Measurements from ENCODE around the gene NRTN. TPM values are rescaled to one million over a fixed set of nuclear protein-coding genes. Genes with fewer than 3 reads are reported as not detected.
A peak's percentile ranks its signal among the peaks of the same experiment; 100 is the strongest.

NRTN gene, protein sequence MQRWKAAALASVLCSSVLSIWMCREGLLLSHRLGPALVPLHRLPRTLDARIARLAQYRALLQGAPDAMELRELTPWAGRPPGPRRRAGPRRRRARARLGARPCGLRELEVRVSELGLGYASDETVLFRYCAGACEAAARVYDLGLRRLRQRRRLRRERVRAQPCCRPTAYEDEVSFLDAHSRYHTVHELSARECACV
- 4.4 TPM for polyA plus RNA-seq (2013, experiment 1 of 2)
- polyA plus RNA-seq (2013, experiment 2 of 2): 3.9 TPM

DNA sequence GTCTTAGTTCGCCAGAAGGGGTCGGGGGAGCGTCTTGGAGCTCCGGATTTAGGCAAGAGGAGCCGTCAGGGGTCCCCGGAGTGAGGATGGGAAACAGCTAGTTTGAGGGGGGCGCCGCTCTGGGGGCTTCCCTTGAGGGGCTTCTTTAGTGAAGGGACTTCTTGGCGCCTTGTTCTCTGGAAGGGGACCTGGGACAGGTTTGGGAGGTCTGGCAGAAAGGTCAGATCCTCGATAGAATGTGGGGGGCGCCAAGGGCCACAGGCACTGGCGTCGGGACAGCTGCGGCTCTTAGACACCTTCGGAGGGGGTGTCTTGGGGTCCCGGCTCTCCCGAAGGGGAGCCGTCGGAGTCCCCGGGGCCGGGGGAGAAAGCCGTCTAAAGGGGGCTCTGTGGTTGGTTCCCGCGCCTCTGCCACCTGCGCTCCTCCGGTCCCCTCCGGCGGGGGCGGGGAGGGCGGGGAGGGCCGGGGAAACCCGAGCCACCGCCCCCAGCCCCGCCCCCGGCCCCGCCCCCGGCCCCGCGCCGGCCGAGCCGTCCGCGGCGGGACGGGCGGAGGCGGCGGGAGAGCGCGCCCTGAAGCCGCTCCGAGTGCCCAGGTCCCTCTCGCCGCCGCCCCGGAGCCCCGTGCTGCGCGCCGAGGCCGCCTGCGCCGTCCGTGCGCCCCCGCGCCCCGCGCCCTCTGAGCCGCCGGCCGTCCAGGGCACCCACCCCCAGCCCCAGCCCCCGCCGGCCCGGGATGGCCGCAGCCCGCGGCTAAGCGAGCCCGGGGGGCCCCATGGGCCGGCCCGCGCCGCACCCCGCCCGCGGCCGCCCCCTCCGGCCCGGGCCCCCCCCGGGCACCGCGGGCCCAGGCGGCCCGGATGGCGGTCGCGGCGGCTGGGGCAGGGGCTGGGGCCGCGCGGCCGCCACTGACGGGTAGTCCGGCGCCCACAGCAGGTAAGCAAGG, at the start of gene NRTN:
Gene NRTN (plus strand): TSS at position 552 of the 946 bp plus-strand sequence. CDS start 19,099 bp downstream, outside the sequence.
- Histone ChIP-seq H4K5ac (ENCODE audit: low read length) (no peak within 1 kb of the TSS), H3K4ac (ENCODE audit: low read depth, low read length) (no peak within 1 kb of the TSS), H3K56ac (ENCODE audit: low read length) (peak within 1 kb of the TSS; percentile 56), H3K4me2 (ENCODE audit: low read length) (peak within 1 kb of the TSS; percentile 52), H3K4me1 (ENCODE audit: control insufficient read depth, low read depth, low read length) (peaks cover 2% of the 10 kb centered on the region), H3K18ac (ENCODE audit: low read length) (no peak within 1 kb of the TSS), H2BK5ac (ENCODE audit: low read length) (no peak within 1 kb of the TSS), H2BK120ac (ENCODE audit: low read depth, low read length) (no peak within 1 kb of the TSS), H2AK5ac (ENCODE audit: low read length) (no peak within 1 kb of the TSS), H3K36me3 (ENCODE audit: control insufficient read depth, insufficient read depth, low read length) (no peaks in the 10 kb centered on the region), H2BK15ac (replicated peaks; ENCODE audit: low read depth) (no peak within 1 kb of the TSS), H3K27ac (ENCODE audit: low read depth, low read length) (no peak within 1 kb of the TSS), H3K9ac (ENCODE audit: low read length) (peak within 1 kb of the TSS; percentile 48), H3K79me2 (ENCODE audit: control insufficient read depth, insufficient read depth, low read length) (no peaks in the 10 kb centered on the region), H3K23ac (ENCODE audit: low read length) (no peak within 1 kb of the TSS), H3K4me3 (ENCODE audit: low read length) (no peak within 1 kb of the TSS), H3K79me1 (ENCODE audit: low read length) (no peaks in the 10 kb centered on the region), H3K27me3 (ENCODE audit: insufficient read depth, low read length, poor library complexity) (no peaks in the 10 kb centered on the region), H4K8ac (ENCODE audit: low read depth, low read length) (no peak within 1 kb of the TSS)
- WGBS (ENCODE audit: extremely low coverage, insufficient coverage, low lambda C conversion rate): no CpG with 5 or more reads among the region's 107 CpGs
- DNase-seq: peak; percentile 53

DNA sequence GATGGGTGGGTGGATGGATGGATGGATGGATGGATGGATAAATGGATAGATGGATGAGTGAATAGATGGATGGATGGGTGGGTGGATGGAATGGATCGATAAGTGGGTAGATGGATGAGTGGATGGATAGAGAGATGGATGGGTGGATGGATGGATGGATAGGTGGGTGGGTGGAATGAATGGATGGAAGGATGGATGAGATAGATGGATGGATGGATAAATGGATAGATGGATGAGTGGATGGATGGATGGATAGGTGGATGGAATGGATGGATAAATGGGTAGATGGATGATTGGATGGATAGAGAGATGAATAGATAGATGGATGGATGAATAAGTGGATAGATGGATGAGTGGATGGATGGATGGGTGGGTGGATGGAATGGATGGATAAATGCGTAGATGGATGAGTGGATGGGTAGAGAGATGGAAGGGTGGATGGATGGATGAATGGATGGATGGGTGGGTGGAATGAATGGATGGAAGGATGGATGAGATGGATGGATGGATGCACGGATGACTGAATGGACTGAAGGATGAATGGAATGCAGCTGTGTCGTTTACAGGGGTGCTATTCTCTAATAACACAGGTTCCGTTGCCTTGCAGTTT, 42.2 kb upstream of the NRTN start:
- no peak overlapping the region for H3K4ac ChIP-seq (ENCODE audit: low read depth, low read length)
- no peak overlapping the region for H3K9ac ChIP-seq (ENCODE audit: low read length)
- H4K5ac ChIP-seq (ENCODE audit: low read length): no peak overlapping the region
- H3K4me1 ChIP-seq (ENCODE audit: control insufficient read depth, low read depth, low read length): no peaks in the 10 kb centered on the region
- H4K8ac ChIP-seq (ENCODE audit: low read depth, low read length): no peak overlapping the region
- H3K36me3 ChIP-seq (ENCODE audit: control insufficient read depth, insufficient read depth, low read length): no peaks in the 10 kb centered on the region
- H3K4me3 ChIP-seq (ENCODE audit: low read length): no peak overlapping the region
- H3K79me2 ChIP-seq (ENCODE audit: control insufficient read depth, insufficient read depth, low read length): no peaks in the 10 kb centered on the region
- H3K27me3 ChIP-seq (ENCODE audit: insufficient read depth, low read length, poor library complexity): no peaks in the 10 kb centered on the region
- no peak overlapping the region for H2AK5ac ChIP-seq (ENCODE audit: low read length)
- H2BK15ac ChIP-seq (replicated peaks; ENCODE audit: low read depth): no peak overlapping the region
- no peaks in the 10 kb centered on the region for H3K79me1 ChIP-seq (ENCODE audit: low read length)
- no peak overlapping the region for H3K27ac ChIP-seq (ENCODE audit: low read depth, low read length)
- H3K18ac ChIP-seq (ENCODE audit: low read length): no peak overlapping the region
- no peak overlapping the region for H3K23ac ChIP-seq (ENCODE audit: low read length)
- no peak overlapping the region for H2BK120ac ChIP-seq (ENCODE audit: low read depth, low read length)
- no peak overlapping the region for H3K56ac ChIP-seq (ENCODE audit: low read length)
- WGBS (ENCODE audit: extremely low coverage, insufficient coverage, low lambda C conversion rate): 100% methylated on average over 2 of the region's 5 CpGs
- H2BK5ac ChIP-seq (ENCODE audit: low read length): no peak overlapping the region
- H3K4me2 ChIP-seq (ENCODE audit: low read length): no peak overlapping the region
- no peak for DNase-seq

DNA sequence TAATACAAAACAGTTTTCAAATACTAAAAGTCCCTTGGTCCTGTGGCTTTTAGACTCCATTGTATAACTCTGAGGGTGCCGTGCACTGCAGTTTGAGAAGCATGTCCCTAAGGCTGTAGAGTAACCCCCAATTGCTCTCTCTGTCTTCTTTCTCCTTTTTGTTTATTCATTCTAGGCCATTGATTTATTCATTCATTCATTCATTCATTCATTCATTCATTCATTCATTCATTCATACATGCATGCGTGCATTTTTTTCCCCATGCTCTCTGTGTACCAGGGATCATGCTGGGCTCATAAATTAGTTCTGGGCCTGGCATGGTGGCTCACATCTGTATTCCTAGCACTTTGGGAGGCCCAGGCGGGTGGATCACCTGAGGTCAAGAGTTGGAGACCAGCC, 39.6 kb upstream of the NRTN start:
- Histone ChIP-seq H3K4me1 (ENCODE audit: control insufficient read depth, low read depth, low read length) (no peaks in the 10 kb centered on the region), H4K5ac (ENCODE audit: low read length) (no peak overlapping the region), H2BK5ac (ENCODE audit: low read length) (no peak overlapping the region), H3K23ac (ENCODE audit: low read length) (no peak overlapping the region), H3K79me1 (ENCODE audit: low read length) (no peaks in the 10 kb centered on the region), H3K4me3 (ENCODE audit: low read length) (no peak overlapping the region), H4K8ac (ENCODE audit: low read depth, low read length) (no peak overlapping the region), H2BK120ac (ENCODE audit: low read depth, low read length) (no peak overlapping the region), H3K18ac (ENCODE audit: low read length) (no peak overlapping the region), H3K27ac (ENCODE audit: low read depth, low read length) (no peak overlapping the region), H3K4me2 (ENCODE audit: low read length) (no peak overlapping the region), H3K4ac (ENCODE audit: low read depth, low read length) (no peak overlapping the region), H3K9ac (ENCODE audit: low read length) (no peak overlapping the region), H3K27me3 (ENCODE audit: insufficient read depth, low read length, poor library complexity) (no peaks in the 10 kb centered on the region), H3K36me3 (ENCODE audit: control insufficient read depth, insufficient read depth, low read length) (no peaks in the 10 kb centered on the region), H3K56ac (ENCODE audit: low read length) (no peak overlapping the region), H2AK5ac (ENCODE audit: low read length) (no peak overlapping the region), H3K79me2 (ENCODE audit: control insufficient read depth, insufficient read depth, low read length) (no peaks in the 10 kb centered on the region), H2BK15ac (replicated peaks; ENCODE audit: low read depth) (no peak overlapping the region)
- WGBS (ENCODE audit: extremely low coverage, insufficient coverage, low lambda C conversion rate): no CpG with 5 or more reads among the region's 3 CpGs
- no peak for DNase-seq

DNA sequence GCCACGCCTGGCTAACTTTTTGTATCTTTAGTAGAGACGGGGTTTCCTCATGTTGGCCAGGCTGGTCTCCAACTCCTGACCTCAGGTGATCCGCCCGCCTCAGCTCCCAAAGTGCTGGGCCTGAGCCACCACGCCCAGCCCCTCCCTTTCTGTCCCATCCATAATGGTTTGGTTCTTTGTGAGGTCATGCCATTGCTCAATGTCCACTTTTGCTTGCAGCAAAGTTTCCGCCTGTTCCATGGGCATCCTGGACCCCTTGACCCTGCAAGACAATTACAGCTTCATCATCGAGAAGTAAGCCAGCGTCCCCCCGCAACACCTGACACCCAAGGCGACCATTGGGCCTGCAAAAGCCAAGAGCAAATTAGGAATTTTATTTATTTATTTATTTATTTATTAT, 36.9 kb upstream of the NRTN start:
- H2BK15ac ChIP-seq (replicated peaks; ENCODE audit: low read depth): no peak overlapping the region
- H3K4ac ChIP-seq (ENCODE audit: low read depth, low read length): no peak overlapping the region
- H2BK5ac ChIP-seq (ENCODE audit: low read length): no peak overlapping the region
- H3K56ac ChIP-seq (ENCODE audit: low read length): no peak overlapping the region
- no peak for DNase-seq
- WGBS (ENCODE audit: extremely low coverage, insufficient coverage, low lambda C conversion rate): no CpG with 5 or more reads among the region's 10 CpGs
- H4K8ac ChIP-seq (ENCODE audit: low read depth, low read length): no peak overlapping the region
- H3K9ac ChIP-seq (ENCODE audit: low read length): no peak overlapping the region
- H3K36me3 ChIP-seq (ENCODE audit: control insufficient read depth, insufficient read depth, low read length): no peaks in the 10 kb centered on the region
- H2BK120ac ChIP-seq (ENCODE audit: low read depth, low read length): no peak overlapping the region
- H3K4me2 ChIP-seq (ENCODE audit: low read length): no peak overlapping the region
- no peaks in the 10 kb centered on the region for H3K4me1 ChIP-seq (ENCODE audit: control insufficient read depth, low read depth, low read length)
- no peaks in the 10 kb centered on the region for H3K27me3 ChIP-seq (ENCODE audit: insufficient read depth, low read length, poor library complexity)
- H3K79me1 ChIP-seq (ENCODE audit: low read length): no peaks in the 10 kb centered on the region
- H3K4me3 ChIP-seq (ENCODE audit: low read length): no peak overlapping the region
- no peak overlapping the region for H4K5ac ChIP-seq (ENCODE audit: low read length)
- H3K27ac ChIP-seq (ENCODE audit: low read depth, low read length): no peak overlapping the region
- H3K79me2 ChIP-seq (ENCODE audit: control insufficient read depth, insufficient read depth, low read length): no peaks in the 10 kb centered on the region
- no peak overlapping the region for H3K23ac ChIP-seq (ENCODE audit: low read length)
- H3K18ac ChIP-seq (ENCODE audit: low read length): no peak overlapping the region
- no peak overlapping the region for H2AK5ac ChIP-seq (ENCODE audit: low read length)

- no peak overlapping the region for H3K4me3 ChIP-seq (ENCODE audit: low read length)
- no peaks in the 10 kb centered on the region for H3K4me1 ChIP-seq (ENCODE audit: control insufficient read depth, low read depth, low read length)
- H3K56ac ChIP-seq (ENCODE audit: low read length): no peak overlapping the region
- WGBS (ENCODE audit: extremely low coverage, insufficient coverage, low lambda C conversion rate): no CpG with 5 or more reads among the region's 19 CpGs
- H3K79me2 ChIP-seq (ENCODE audit: control insufficient read depth, insufficient read depth, low read length): no peaks in the 10 kb centered on the region
- H2BK5ac ChIP-seq (ENCODE audit: low read length): no peak overlapping the region
- no peak overlapping the region for H3K23ac ChIP-seq (ENCODE audit: low read length)
- H2BK120ac ChIP-seq (ENCODE audit: low read depth, low read length): no peak overlapping the region
- no peak overlapping the region for H3K18ac ChIP-seq (ENCODE audit: low read length)
- H3K4ac ChIP-seq (ENCODE audit: low read depth, low read length): no peak overlapping the region
- no peak overlapping the region for H3K27ac ChIP-seq (ENCODE audit: low read depth, low read length)
- no peaks in the 10 kb centered on the region for H3K36me3 ChIP-seq (ENCODE audit: control insufficient read depth, insufficient read depth, low read length)
- no peak overlapping the region for H4K8ac ChIP-seq (ENCODE audit: low read depth, low read length)
- no peak overlapping the region for H3K4me2 ChIP-seq (ENCODE audit: low read length)
- DNase-seq: no peak
- no peak overlapping the region for H2BK15ac ChIP-seq (replicated peaks; ENCODE audit: low read depth)
- no peaks in the 10 kb centered on the region for H3K79me1 ChIP-seq (ENCODE audit: low read length)
- H4K5ac ChIP-seq (ENCODE audit: low read length): no peak overlapping the region
- H3K27me3 ChIP-seq (ENCODE audit: insufficient read depth, low read length, poor library complexity): no peaks in the 10 kb centered on the region
- H3K9ac ChIP-seq (ENCODE audit: low read length): no peak overlapping the region
- no peak overlapping the region for H2AK5ac ChIP-seq (ENCODE audit: low read length)
Observed at GRCh38 chr19:5772416-5772815, 32.5 kb upstream of the NRTN start.
